GM19324 (cell line): ENCODE results near the gene HDAC10.

Source experiments
- ATAC-seq: cut with Tn5 transposase; IDR thresholded peaks from one replicate; pipeline ENCODE4 v1.9.1; 2021; ENCODE audit warnings: mild to moderate bottlenecking, moderate library complexity; ENCODE audit not compliant: unreplicated experiment, low FRiP score

HDAC10 gene

GRCh38 chr22:50219800-50220602 lies 31.1 kb downstream of the HDAC10 start:
- no peak for ATAC-seq

GRCh38 chr22:50218996-50219727 lies 31.9 kb downstream of the HDAC10 start:
- ATAC-seq: no peak

GRCh38 chr22:50218153-50218995 lies 32.7 kb downstream of the HDAC10 start:
- ATAC-seq: no peak

GRCh38 chr22:50217543-50218152 lies 33.4 kb downstream of the HDAC10 start:
- ATAC-seq: no peak

- no peak for ATAC-seq
These were observed 34.2 kb downstream of the HDAC10 start for GRCh38 chr22:50216684-50217520.

- ATAC-seq: no peak
These were observed 34.9 kb downstream of the HDAC10 start for GRCh38 chr22:50216055-50216683.

- no peak for ATAC-seq
These were observed 35.6 kb downstream of the HDAC10 start for GRCh38 chr22:50215297-50216054.

- ATAC-seq: no peak
These were observed 37.8 kb downstream of the HDAC10 start for GRCh38 chr22:50213263-50213662.

GRCh38 chr22:50211147-50211546 lies 39.9 kb downstream of the HDAC10 start:
- no peak for ATAC-seq

- no peak for ATAC-seq
These were observed 40.5 kb downstream of the HDAC10 start for GRCh38 chr22:50210378-50211139.

GRCh38 chr22:50209893-50210292 lies 41.2 kb downstream of the HDAC10 start:
- no peak for ATAC-seq

GRCh38 chr22:50208939-50209892 lies 41.8 kb downstream of the HDAC10 start:
- no peak for ATAC-seq

GRCh38 chr22:50208430-50208938 lies 42.6 kb downstream of the HDAC10 start:
- no peak for ATAC-seq

GRCh38 chr22:50207383-50208140 lies 43.5 kb downstream of the HDAC10 start:
- ATAC-seq: no peak

- ATAC-seq: no peak
These were observed 44.5 kb downstream of the HDAC10 start for GRCh38 chr22:50206599-50206998.
